ENCODE results near the gene OR2AG2.

- TF ChIP-seq, protein P1, sequence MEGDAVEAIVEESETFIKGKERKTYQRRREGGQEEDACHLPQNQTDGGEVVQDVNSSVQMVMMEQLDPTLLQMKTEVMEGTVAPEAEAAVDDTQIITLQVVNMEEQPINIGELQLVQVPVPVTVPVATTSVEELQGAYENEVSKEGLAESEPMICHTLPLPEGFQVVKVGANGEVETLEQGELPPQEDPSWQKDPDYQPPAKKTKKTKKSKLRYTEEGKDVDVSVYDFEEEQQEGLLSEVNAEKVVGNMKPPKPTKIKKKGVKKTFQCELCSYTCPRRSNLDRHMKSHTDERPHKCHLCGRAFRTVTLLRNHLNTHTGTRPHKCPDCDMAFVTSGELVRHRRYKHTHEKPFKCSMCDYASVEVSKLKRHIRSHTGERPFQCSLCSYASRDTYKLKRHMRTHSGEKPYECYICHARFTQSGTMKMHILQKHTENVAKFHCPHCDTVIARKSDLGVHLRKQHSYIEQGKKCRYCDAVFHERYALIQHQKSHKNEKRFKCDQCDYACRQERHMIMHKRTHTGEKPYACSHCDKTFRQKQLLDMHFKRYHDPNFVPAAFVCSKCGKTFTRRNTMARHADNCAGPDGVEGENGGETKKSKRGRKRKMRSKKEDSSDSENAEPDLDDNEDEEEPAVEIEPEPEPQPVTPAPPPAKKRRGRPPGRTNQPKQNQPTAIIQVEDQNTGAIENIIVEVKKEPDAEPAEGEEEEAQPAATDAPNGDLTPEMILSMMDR (IDR thresholded peaks at IDR 0.05), result no peak
- TF ChIP-seq POLR2A (IDR thresholded peaks at IDR 0.05), result no peak
- no peak for TF ChIP-seq POLR2AphosphoS5 (IDR thresholded peaks at IDR 0.05)
These were observed 6.7 kb upstream of the OR2AG2 start for GRCh38 chr11:6778518-6778917.

All from stomach (tissue), 4 donors.